Spleen (tissue), 11 donors: ENCODE data around the gene RHOC. TPM values are rescaled to one million over a fixed set of nuclear protein-coding genes. Genes with fewer than 3 reads are reported as not detected.

ENCODE experiments used
- DNase-seq: peaks from one replicate; pipeline ENCODE4 v3.0.0-alpha.2; 2020
- H3K27ac ChIP-seq, 8 donors: fragments of 200-600 bp; sonication (generic) in 7 of 8; 1 replicate in 4 of 8; 2 replicates in 4 of 8; pipeline versions ENCODE4 v1.5.0 to v1.8.0; 2016 to 2021; ENCODE audit warnings: inconsistent platforms in 4 of 8, mild to moderate bottlenecking in 4 of 8, moderate library complexity in 1 of 8
- H3K27me3 ChIP-seq, 7 donors: fragments of 200-600 bp; sonication (generic) in 6 of 7; replicated peaks in 1 of 7; 1 replicate in 4 of 7; 2 replicates in 3 of 7; pipeline versions ENCODE4 v1.5.0 to v1.8.0; 2016 to 2021; ENCODE audit warnings: inconsistent platforms in 3 of 7, mild to moderate bottlenecking in 1 of 7
- H3K36me3 ChIP-seq, 6 donors: fragments of 200-600 bp; sonication (generic) in 5 of 6; 1 replicate in 4 of 6; 2 replicates in 2 of 6; pipeline versions ENCODE4 v1.5.0 to v1.8.0; 2016 to 2021; ENCODE audit warnings: inconsistent platforms in 2 of 6
- H3K4me1 ChIP-seq, 6 donors: fragments of 200-600 bp; sonication (generic) in 5 of 6; 1 replicate in 3 of 6; 2 replicates in 3 of 6; pipeline versions ENCODE4 v1.5.0 to v1.8.0; 2016 to 2021; ENCODE audit warnings: inconsistent platforms in 3 of 6
- H3K4me3 ChIP-seq, 8 donors: fragments of 200-600 bp; sonication (generic) in 7 of 8; 1 replicate in 4 of 8; 2 replicates in 4 of 8; pipeline versions ENCODE4 v1.5.0 to v1.8.0; 2016 to 2021; ENCODE audit warnings: inconsistent platforms in 4 of 8, mild to moderate bottlenecking in 4 of 8, moderate library complexity in 2 of 8
- H3K9me3 ChIP-seq, 8 donors: fragments of 200-600 bp; sonication (generic) in 7 of 8; 1 replicate in 4 of 8; 2 replicates in 4 of 8; pipeline versions ENCODE4 v1.5.0 to v1.8.0; 2016 to 2021; ENCODE audit warnings: inconsistent platforms in 4 of 8
- CTCF ChIP-seq, 11 experiments: fragments of 200-600 bp in 7 of 11; fragments of 450-650 bp in 4 of 11; sonication (generic) in 4 of 11; IDR thresholded peaks in 8 of 11; conservative IDR thresholded peaks in 3 of 11; 1 replicate in 7 of 11; 2 replicates in 4 of 11; pipeline versions ENCODE4 v1.4.0 to v1.8.0; 2016 to 2021; ENCODE audit warnings: antibody characterized with exemption in 11 of 11, inconsistent platforms in 4 of 11, mild to moderate bottlenecking in 1 of 11
- POLR2A ChIP-seq, 3 donors: fragments of 450-650 bp; IDR thresholded peaks; one replicate each; pipeline ENCODE4 v1.5.1; 2017; ENCODE audit warnings: antibody characterized with exemption in 3 of 3, mild to moderate bottlenecking in 1 of 3
- POLR2AphosphoS5 ChIP-seq, 3 donors: sonication (generic); formaldehyde crosslinking; IDR thresholded peaks; one replicate each; pipeline ENCODE4 v1.5.1; 2017; ENCODE audit warnings: antibody characterized with exemption in 3 of 3
- WGBS, 5 donors: extraction: QIAGEN DNeasy Blood & Tissue Kit in 3 of 5; methylation state at CpG; one replicate each; pipeline versions ENCODE4 v1.1.5 to v1.1.7; 2013 to 2018; 5-methylcytosine and 5-hydroxymethylcytosine counted together
- intact Hi-C: fragments of 100-400 bp; cut with DNase I; formaldehyde crosslinking; loops from one replicate; pipeline ENCODE4 v1.15.0; 2023; ENCODE audit warnings: low total_unique reads
- polyA plus RNA-seq, 3 donors: library from polyadenylated mRNA; stranded (reverse); fragments of 200-250 nt; gene quantifications; one replicate each; pipeline ENCODE4 v1.2.1, GENCODE V29; 2013
- total RNA-seq, 7 donors: library from RNA; depleted of rRNA in 3 of 7; stranded (reverse); fragments of >200 nt in 3 of 7; fragmentation: NEBNext Ultra II Directional in 4 of 7; extraction: Animal tissue kit (Norgen Biotek cat#: 25700) in 4 of 7; gene quantifications; one replicate each; pipeline versions ENCODE4 v1.1.0 to v1.2.1, GENCODE V29; 2016 to 2021
- donor health status: healthy with polysubstance abuse.
- donor health status: DM: no; HTN: no; CAD: no; lungs with moderate emphysema.
- donor health status: DM: no; HTN: no; CAD: no.
- donor health status: Bipolar disorder and iron deficiency.
- donor health status: healthy.
- donor health status: DM: no; HTN: no; CAD: no.
- donor health status: DM: yes; HTN: yes; CAD: no.

Gene RHOC
- total and polyA plus RNA-seq, 10 donors = 120 to 323 (median 203) TPM

- intact Hi-C loops = no loop called here
- Histone ChIP-seq H3K4me1 (peaks cover 0 to 16% (median 12%) of the 10 kb centered on the region in 6 donors), H3K4me3 (peak overlapping the region in 6 of 8 donors; percentile 0 to 54 (median 17)), H3K36me3 (no peaks in the 10 kb centered on the region), H3K27me3 (peaks cover 0 to 79% (median 28%) of the 10 kb centered on the region in 7 donors), H3K9me3 (no peaks in the 10 kb centered on the region), H3K27ac (no peak overlapping the region)
- TF ChIP-seq POLR2A (IDR thresholded peaks at IDR 0.05) (no peak), CTCF (IDR thresholded peaks at IDR 0.05 in 8 of 11, conservative IDR thresholded peaks at IDR 0.05 in 3 of 11) (no peak), POLR2AphosphoS5 (IDR thresholded peaks at IDR 0.05) (no peak)
- DNase-seq = no peak
- WGBS, 5 donors = 19 to 38% (median 24%) methylated on average over 27 to 54 of the region's 54 CpGs
These were observed 36.5 kb upstream of the RHOC start for GRCh38 chr1:112743174-112744008.

- no peak for DNase-seq
- H3K36me3 ChIP-seq = no peaks in the 10 kb centered on the region
- H3K27ac ChIP-seq = no peak overlapping the region
- H3K9me3 ChIP-seq = no peaks in the 10 kb centered on the region
- H3K4me1 ChIP-seq = no peaks in the 10 kb centered on the region
- TF ChIP-seq POLR2AphosphoS5 (IDR thresholded peaks at IDR 0.05) = no peak
- no peak for TF ChIP-seq POLR2A (IDR thresholded peaks at IDR 0.05)
- TF ChIP-seq CTCF (IDR thresholded peaks at IDR 0.05 in 8 of 11, conservative IDR thresholded peaks at IDR 0.05 in 3 of 11) = no peak
- peaks cover 0 to 37% (median 5%) of the 10 kb centered on the region in 7 donors for H3K27me3 ChIP-seq
- intact Hi-C loops = no loop called here
- no peak overlapping the region for H3K4me3 ChIP-seq
- WGBS, 5 donors = 72 to 98% (median 94%) methylated on average over 3 of the region's 3 CpGs
These were observed 30.6 kb upstream of the RHOC start for GRCh38 chr1:112737573-112737972.

- TF ChIP-seq CTCF (IDR thresholded peaks at IDR 0.05 in 8 of 11, conservative IDR thresholded peaks at IDR 0.05 in 3 of 11) (no peak), POLR2AphosphoS5 (IDR thresholded peaks at IDR 0.05) (no peak), POLR2A (IDR thresholded peaks at IDR 0.05) (no peak)
- intact Hi-C loops = no loop called here
- 91 to 100% (median 96%) methylated on average over 1 of the region's 1 CpG for WGBS, 5 donors
- no peak for DNase-seq
- Histone ChIP-seq H3K27me3 (peaks cover 0 to 18% (median 0%) of the 10 kb centered on the region in 7 donors), H3K36me3 (no peaks in the 10 kb centered on the region), H3K4me1 (no peaks in the 10 kb centered on the region), H3K27ac (no peak overlapping the region), H3K4me3 (no peak overlapping the region), H3K9me3 (no peaks in the 10 kb centered on the region)
These were observed 28.8 kb upstream of the RHOC start for GRCh38 chr1:112735752-112736151.

GRCh38 chr1:112731451-112731850 lies 24.5 kb upstream of the RHOC start:
- intact Hi-C loops = no loop called here
- Histone ChIP-seq H3K4me3 (no peak overlapping the region), H3K27me3 (no peaks in the 10 kb centered on the region), H3K9me3 (no peaks in the 10 kb centered on the region), H3K27ac (no peak overlapping the region), H3K36me3 (no peaks in the 10 kb centered on the region), H3K4me1 (no peaks in the 10 kb centered on the region)
- TF ChIP-seq POLR2AphosphoS5 (IDR thresholded peaks at IDR 0.05) (no peak), POLR2A (IDR thresholded peaks at IDR 0.05) (no peak), CTCF (IDR thresholded peaks at IDR 0.05 in 8 of 11, conservative IDR thresholded peaks at IDR 0.05 in 3 of 11) (no peak)
- DNase-seq = no peak
- WGBS, 5 donors = 90 to 100% (median 92%) methylated on average over 1 of the region's 1 CpG
